ENCODE data around the gene CAP1. TPM values are rescaled to one million over a fixed set of nuclear protein-coding genes. Genes with fewer than 3 reads are reported as not detected.

Gene CAP1
- total and polyA plus RNA-seq, 10 of the 15 experiments (the other 5 are each of a cell fraction or from before 2014, with no cell fraction given): 360 to 500 (median 431) TPM

DNA sequence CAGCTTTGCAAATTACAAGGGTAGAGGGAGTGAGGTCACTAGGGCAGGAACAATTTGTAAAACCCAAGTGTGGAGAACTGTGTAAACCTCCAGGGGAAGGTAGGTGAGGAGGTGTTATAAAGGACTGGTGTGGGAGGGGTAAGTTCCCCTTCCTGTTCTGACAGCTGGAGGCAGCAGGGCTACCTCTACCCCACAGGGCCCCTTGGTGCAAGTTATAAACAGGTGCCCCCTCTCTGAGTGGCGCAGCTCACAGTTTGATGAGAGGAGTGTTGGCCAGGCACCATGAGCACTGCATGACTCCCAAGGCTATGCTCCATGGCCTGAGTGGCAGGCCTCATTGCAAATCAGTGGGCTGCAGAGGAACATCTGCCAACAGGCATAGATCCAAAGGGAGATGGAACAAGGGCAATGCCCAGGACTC lies 44.5 kb upstream of the CAP1 start (continued):
- TF ChIP-seq, protein P1, sequence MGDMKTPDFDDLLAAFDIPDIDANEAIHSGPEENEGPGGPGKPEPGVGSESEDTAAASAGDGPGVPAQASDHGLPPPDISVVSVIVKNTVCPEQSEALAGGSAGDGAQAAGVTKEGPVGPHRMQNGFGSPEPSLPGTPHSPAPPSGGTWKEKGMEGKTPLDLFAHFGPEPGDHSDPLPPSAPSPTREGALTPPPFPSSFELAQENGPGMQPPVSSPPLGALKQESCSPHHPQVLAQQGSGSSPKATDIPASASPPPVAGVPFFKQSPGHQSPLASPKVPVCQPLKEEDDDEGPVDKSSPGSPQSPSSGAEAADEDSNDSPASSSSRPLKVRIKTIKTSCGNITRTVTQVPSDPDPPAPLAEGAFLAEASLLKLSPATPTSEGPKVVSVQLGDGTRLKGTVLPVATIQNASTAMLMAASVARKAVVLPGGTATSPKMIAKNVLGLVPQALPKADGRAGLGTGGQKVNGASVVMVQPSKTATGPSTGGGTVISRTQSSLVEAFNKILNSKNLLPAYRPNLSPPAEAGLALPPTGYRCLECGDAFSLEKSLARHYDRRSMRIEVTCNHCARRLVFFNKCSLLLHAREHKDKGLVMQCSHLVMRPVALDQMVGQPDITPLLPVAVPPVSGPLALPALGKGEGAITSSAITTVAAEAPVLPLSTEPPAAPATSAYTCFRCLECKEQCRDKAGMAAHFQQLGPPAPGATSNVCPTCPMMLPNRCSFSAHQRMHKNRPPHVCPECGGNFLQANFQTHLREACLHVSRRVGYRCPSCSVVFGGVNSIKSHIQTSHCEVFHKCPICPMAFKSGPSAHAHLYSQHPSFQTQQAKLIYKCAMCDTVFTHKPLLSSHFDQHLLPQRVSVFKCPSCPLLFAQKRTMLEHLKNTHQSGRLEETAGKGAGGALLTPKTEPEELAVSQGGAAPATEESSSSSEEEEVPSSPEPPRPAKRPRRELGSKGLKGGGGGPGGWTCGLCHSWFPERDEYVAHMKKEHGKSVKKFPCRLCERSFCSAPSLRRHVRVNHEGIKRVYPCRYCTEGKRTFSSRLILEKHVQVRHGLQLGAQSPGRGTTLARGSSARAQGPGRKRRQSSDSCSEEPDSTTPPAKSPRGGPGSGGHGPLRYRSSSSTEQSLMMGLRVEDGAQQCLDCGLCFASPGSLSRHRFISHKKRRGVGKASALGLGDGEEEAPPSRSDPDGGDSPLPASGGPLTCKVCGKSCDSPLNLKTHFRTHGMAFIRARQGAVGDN (IDR thresholded peaks at IDR 0.05): no peak
- TF ChIP-seq BCL11A (IDR thresholded peaks at IDR 0.05; ENCODE audit: low read depth, low read length) (no peak), EGR1 (IDR thresholded peaks at IDR 0.05; ENCODE audit: borderline replicate concordance in 1 of 2, low read depth in 2 of 2, low read length in 2 of 2) (no peak), GABPA (IDR thresholded peaks at IDR 0.05; ENCODE audit: low read depth) (no peak), STAT3 (IDR thresholded peaks at IDR 0.05; ENCODE audit: low read depth, low read length) (no peak), CREM (IDR thresholded peaks at IDR 0.05; ENCODE audit: low read depth) (peak; percentile 15; the same call in 1 of the 2 replicates), ZNF217 (IDR thresholded peaks at IDR 0.05) (no peak), CEBPB (IDR thresholded peaks at IDR 0.05; ENCODE audit: borderline replicate concordance in 1 of 2, low read depth in 2 of 2, low read length in 2 of 2) (no peak), MEF2B (IDR thresholded peaks at IDR 0.05; ENCODE audit: partially characterized antibody, poor library complexity, severe bottlenecking) (peak; percentile 64), ATF7 (IDR thresholded peaks at IDR 0.05; ENCODE audit: low read depth) (peak; percentile 75), PML (IDR thresholded peaks at IDR 0.05; ENCODE audit: low read length) (no peak), HDAC2 (IDR thresholded peaks at IDR 0.05) (no peak), JUNB (IDR thresholded peaks at IDR 0.05) (no peak)
- TF ChIP-seq, protein P2, sequence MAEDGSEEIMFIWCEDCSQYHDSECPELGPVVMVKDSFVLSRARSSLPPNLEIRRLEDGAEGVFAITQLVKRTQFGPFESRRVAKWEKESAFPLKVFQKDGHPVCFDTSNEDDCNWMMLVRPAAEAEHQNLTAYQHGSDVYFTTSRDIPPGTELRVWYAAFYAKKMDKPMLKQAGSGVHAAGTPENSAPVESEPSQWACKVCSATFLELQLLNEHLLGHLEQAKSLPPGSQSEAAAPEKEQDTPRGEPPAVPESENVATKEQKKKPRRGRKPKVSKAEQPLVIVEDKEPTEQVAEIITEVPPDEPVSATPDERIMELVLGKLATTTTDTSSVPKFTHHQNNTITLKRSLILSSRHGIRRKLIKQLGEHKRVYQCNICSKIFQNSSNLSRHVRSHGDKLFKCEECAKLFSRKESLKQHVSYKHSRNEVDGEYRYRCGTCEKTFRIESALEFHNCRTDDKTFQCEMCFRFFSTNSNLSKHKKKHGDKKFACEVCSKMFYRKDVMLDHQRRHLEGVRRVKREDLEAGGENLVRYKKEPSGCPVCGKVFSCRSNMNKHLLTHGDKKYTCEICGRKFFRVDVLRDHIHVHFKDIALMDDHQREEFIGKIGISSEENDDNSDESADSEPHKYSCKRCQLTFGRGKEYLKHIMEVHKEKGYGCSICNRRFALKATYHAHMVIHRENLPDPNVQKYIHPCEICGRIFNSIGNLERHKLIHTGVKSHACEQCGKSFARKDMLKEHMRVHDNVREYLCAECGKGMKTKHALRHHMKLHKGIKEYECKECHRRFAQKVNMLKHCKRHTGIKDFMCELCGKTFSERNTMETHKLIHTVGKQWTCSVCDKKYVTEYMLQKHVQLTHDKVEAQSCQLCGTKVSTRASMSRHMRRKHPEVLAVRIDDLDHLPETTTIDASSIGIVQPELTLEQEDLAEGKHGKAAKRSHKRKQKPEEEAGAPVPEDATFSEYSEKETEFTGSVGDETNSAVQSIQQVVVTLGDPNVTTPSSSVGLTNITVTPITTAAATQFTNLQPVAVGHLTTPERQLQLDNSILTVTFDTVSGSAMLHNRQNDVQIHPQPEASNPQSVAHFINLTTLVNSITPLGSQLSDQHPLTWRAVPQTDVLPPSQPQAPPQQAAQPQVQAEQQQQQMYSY (CRISPR knock-in tag; IDR thresholded peaks at IDR 0.05): no peak
- TF ChIP-seq, protein P3, sequence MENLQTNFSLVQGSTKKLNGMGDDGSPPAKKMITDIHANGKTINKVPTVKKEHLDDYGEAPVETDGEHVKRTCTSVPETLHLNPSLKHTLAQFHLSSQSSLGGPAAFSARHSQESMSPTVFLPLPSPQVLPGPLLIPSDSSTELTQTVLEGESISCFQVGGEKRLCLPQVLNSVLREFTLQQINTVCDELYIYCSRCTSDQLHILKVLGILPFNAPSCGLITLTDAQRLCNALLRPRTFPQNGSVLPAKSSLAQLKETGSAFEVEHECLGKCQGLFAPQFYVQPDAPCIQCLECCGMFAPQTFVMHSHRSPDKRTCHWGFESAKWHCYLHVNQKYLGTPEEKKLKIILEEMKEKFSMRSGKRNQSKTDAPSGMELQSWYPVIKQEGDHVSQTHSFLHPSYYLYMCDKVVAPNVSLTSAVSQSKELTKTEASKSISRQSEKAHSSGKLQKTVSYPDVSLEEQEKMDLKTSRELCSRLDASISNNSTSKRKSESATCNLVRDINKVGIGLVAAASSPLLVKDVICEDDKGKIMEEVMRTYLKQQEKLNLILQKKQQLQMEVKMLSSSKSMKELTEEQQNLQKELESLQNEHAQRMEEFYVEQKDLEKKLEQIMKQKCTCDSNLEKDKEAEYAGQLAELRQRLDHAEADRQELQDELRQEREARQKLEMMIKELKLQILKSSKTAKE (IDR thresholded peaks at IDR 0.05; ENCODE audit: low read depth, poor library complexity, severe bottlenecking): peak; percentile 28
- TF ChIP-seq, protein P4, sequence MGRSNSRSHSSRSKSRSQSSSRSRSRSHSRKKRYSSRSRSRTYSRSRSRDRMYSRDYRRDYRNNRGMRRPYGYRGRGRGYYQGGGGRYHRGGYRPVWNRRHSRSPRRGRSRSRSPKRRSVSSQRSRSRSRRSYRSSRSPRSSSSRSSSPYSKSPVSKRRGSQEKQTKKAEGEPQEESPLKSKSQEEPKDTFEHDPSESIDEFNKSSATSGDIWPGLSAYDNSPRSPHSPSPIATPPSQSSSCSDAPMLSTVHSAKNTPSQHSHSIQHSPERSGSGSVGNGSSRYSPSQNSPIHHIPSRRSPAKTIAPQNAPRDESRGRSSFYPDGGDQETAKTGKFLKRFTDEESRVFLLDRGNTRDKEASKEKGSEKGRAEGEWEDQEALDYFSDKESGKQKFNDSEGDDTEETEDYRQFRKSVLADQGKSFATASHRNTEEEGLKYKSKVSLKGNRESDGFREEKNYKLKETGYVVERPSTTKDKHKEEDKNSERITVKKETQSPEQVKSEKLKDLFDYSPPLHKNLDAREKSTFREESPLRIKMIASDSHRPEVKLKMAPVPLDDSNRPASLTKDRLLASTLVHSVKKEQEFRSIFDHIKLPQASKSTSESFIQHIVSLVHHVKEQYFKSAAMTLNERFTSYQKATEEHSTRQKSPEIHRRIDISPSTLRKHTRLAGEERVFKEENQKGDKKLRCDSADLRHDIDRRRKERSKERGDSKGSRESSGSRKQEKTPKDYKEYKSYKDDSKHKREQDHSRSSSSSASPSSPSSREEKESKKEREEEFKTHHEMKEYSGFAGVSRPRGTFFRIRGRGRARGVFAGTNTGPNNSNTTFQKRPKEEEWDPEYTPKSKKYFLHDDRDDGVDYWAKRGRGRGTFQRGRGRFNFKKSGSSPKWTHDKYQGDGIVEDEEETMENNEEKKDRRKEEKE (IDR thresholded peaks at IDR 0.05): no peak
